Neural progenitor cell (in vitro differentiated cells): ENCODE data around the gene DPYSL5. TPM values are rescaled to one million over a fixed set of nuclear protein-coding genes. Genes with fewer than 3 reads are reported as not detected.

Experiments
- DNase-seq: peaks from one replicate; pipeline ENCODE4 v3.0.0-alpha.2; 2016; ENCODE audit warnings: low spot score
- H2AFZ ChIP-seq: fragments of 200-600 bp; sonication (generic); replicated peaks from 2 replicates; pipeline ENCODE4 v1.6.1; 2016; ENCODE audit warnings: antibody characterized with exemption
- H3F3A ChIP-seq: fragments of 200-600 bp; sonication (generic); 2 replicates; pipeline ENCODE4 v1.6.1; 2016; ENCODE audit warnings: antibody characterized with exemption, low read depth
- H3K27ac ChIP-seq: fragments of 200-600 bp; sonication (generic); 2 replicates; pipeline ENCODE4 v1.5.1; 2016; ENCODE audit warnings: mild to moderate bottlenecking
- H3K27me3 ChIP-seq: fragments of 200-600 bp; sonication (generic); 2 replicates; pipeline ENCODE4 v1.6.1; 2016; ENCODE audit warnings: mild to moderate bottlenecking, moderate library complexity
- H3K36me3 ChIP-seq: fragments of 200-600 bp; sonication (generic); 2 replicates; pipeline ENCODE4 v1.5.1; 2016
- H3K4me1 ChIP-seq: fragments of 200-600 bp; sonication (generic); 2 replicates; pipeline ENCODE4 v1.6.1; 2016; ENCODE audit warnings: mixed run types
- H3K4me2 ChIP-seq: fragments of 200-600 bp; sonication (generic); 2 replicates; pipeline ENCODE4 v1.6.1; 2016
- H3K4me3 ChIP-seq: fragments of 200-600 bp; sonication (generic); 2 replicates; pipeline ENCODE4 v1.5.1; 2016
- H3K79me2 ChIP-seq: fragments of 200-600 bp; sonication (generic); 2 replicates; pipeline ENCODE4 v1.6.1; 2016; ENCODE audit warnings: low read depth
- H3K9ac ChIP-seq: fragments of 200-600 bp; sonication (generic); 2 replicates; pipeline ENCODE4 v1.6.1; 2016
- H3K9me3 ChIP-seq: fragments of 200-600 bp; sonication (generic); 2 replicates; pipeline ENCODE4 v1.5.1; 2016; ENCODE audit warnings: low read depth
- H4K20me1 ChIP-seq: fragments of 200-600 bp; sonication (generic); 2 replicates; pipeline ENCODE4 v1.6.1; 2016; ENCODE audit warnings: low read depth
- H3K27ac Mint-ChIP-seq: 3 replicates; pipeline ENCODE4 v1.8.0; 2021; ENCODE audit warnings: mixed read lengths
- H3K27me3 Mint-ChIP-seq: 2 replicates; pipeline ENCODE4 v1.8.0; 2022; ENCODE audit warnings: low read depth, mild to moderate bottlenecking, inconsistent platforms, moderate library complexity, mixed read lengths; ENCODE audit not compliant: insufficient read depth
- H3K36me3 Mint-ChIP-seq: 3 replicates; pipeline ENCODE4 v1.8.0; 2021; ENCODE audit warnings: mixed read lengths
- H3K4me1 Mint-ChIP-seq: 3 replicates; pipeline ENCODE4 v1.8.0; 2021; ENCODE audit warnings: mixed read lengths
- H3K4me3 Mint-ChIP-seq: 3 replicates; pipeline ENCODE4 v1.8.0; 2021; ENCODE audit warnings: mild to moderate bottlenecking, moderate library complexity, mixed read lengths
- H3K9me3 Mint-ChIP-seq: 3 replicates; pipeline ENCODE4 v1.8.0; 2020; ENCODE audit warnings: mixed read lengths
- EZH2 ChIP-seq: fragments of 200-600 bp; sonication (generic); IDR thresholded peaks from 2 replicates; pipeline ENCODE4 v1.6.1; 2017; ENCODE audit warnings: antibody characterized with exemption, mild to moderate bottlenecking, moderate library complexity
- EZH2phosphoT487 ChIP-seq: fragments of 200-600 bp; sonication (generic); IDR thresholded peaks from 2 replicates; pipeline ENCODE4 v1.6.1; 2017; ENCODE audit warnings: antibody characterized with exemption
- total RNA-seq: library from RNA; depleted of rRNA; stranded (reverse); fragments of >200 nt; gene quantifications from 2 replicates; pipeline ENCODE4 v1.2.3, GENCODE V29; 2015; ENCODE audit warnings: low replicate concordance
- TF ChIP-seq, protein P1 (sequence below): fragments of 200-600 bp; sonication (generic); IDR thresholded peaks from 2 replicates; pipeline ENCODE4 v1.5.1; 2017; ENCODE audit warnings: antibody characterized with exemption, mild to moderate bottlenecking

DPYSL5 gene
- total RNA-seq, 1 donor from 2014 or later = 46.3 TPM

DNA sequence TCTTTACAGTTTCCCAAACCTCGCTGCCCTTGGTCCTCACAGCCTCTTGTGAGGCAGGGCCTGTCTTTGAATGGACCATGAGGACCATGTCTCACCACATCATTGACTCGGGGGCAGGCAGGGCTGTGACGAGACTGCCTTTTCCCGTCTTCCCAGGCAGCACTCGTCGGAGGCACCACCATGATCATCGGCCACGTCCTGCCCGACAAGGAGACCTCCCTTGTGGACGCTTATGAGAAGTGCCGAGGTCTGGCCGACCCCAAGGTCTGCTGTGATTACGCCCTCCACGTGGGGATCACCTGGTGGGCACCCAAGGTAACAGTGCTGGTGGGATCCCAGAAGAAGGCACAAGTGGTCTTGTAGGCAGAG is 76.8 kb downstream of the DPYSL5 start:
- peaks cover 21% of the 10 kb centered on the region for H3K79me2 ChIP-seq

GRCh38 chr2:26925100-26925791 is 77.3 kb downstream of the DPYSL5 start:
- Mint-ChIP-seq H3K27me3 (peaks cover 2% of the 10 kb centered on the region), H3K36me3 (peaks cover 25% of the 10 kb centered on the region), H3K9me3 (no peaks in the 10 kb centered on the region), H3K4me1 (peaks cover 72% of the 10 kb centered on the region), H3K27ac (peak overlapping the region; percentile 54), H3K4me3 (peak overlapping the region; percentile 9)
- peak; percentile 69 for DNase-seq
- Histone ChIP-seq H3K27ac (no peak overlapping the region), H3K4me2 (peak overlapping the region; percentile 59), H3K4me1 (peaks cover 27% of the 10 kb centered on the region), H3F3A (peaks cover 24% of the 10 kb centered on the region), H2AFZ (no peak overlapping the region), H4K20me1 (peaks cover 93% of the 10 kb centered on the region), H3K9ac (no peak overlapping the region), H3K9me3 (no peaks in the 10 kb centered on the region), H3K4me3 (no peak overlapping the region), H3K79me2 (peaks cover 18% of the 10 kb centered on the region), H3K27me3 (no peaks in the 10 kb centered on the region), H3K36me3 (no peaks in the 10 kb centered on the region)
- TF ChIP-seq EZH2 = no peak
- TF ChIP-seq, protein P1, sequence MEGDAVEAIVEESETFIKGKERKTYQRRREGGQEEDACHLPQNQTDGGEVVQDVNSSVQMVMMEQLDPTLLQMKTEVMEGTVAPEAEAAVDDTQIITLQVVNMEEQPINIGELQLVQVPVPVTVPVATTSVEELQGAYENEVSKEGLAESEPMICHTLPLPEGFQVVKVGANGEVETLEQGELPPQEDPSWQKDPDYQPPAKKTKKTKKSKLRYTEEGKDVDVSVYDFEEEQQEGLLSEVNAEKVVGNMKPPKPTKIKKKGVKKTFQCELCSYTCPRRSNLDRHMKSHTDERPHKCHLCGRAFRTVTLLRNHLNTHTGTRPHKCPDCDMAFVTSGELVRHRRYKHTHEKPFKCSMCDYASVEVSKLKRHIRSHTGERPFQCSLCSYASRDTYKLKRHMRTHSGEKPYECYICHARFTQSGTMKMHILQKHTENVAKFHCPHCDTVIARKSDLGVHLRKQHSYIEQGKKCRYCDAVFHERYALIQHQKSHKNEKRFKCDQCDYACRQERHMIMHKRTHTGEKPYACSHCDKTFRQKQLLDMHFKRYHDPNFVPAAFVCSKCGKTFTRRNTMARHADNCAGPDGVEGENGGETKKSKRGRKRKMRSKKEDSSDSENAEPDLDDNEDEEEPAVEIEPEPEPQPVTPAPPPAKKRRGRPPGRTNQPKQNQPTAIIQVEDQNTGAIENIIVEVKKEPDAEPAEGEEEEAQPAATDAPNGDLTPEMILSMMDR = no peak

More for the DNA sequence above, 76.8 kb downstream of the DPYSL5 start:
- Histone ChIP-seq H3K4me2 (no peak overlapping the region), H3K4me1 (peaks cover 27% of the 10 kb centered on the region), H3K36me3 (no peaks in the 10 kb centered on the region), H3K9ac (no peak overlapping the region), H3K27me3 (no peaks in the 10 kb centered on the region), H3K9me3 (no peaks in the 10 kb centered on the region), H2AFZ (no peak overlapping the region), H3F3A (peaks cover 24% of the 10 kb centered on the region), H3K27ac (no peak overlapping the region), H4K20me1 (peaks cover 96% of the 10 kb centered on the region), H3K4me3 (no peak overlapping the region)
- no peak overlapping the region for H3K4me3 Mint-ChIP-seq
- H3K4me1 Mint-ChIP-seq = peaks cover 67% of the 10 kb centered on the region
- peaks cover 2% of the 10 kb centered on the region for H3K27me3 Mint-ChIP-seq
- H3K27ac Mint-ChIP-seq = peak overlapping the region; percentile 69
- DNase-seq = no peak
- H3K9me3 Mint-ChIP-seq = no peaks in the 10 kb centered on the region
- TF ChIP-seq EZH2phosphoT487 = no peak
- TF ChIP-seq, protein P1 = no peak
- TF ChIP-seq EZH2 = no peak
- H3K36me3 Mint-ChIP-seq = peaks cover 20% of the 10 kb centered on the region

DNA sequence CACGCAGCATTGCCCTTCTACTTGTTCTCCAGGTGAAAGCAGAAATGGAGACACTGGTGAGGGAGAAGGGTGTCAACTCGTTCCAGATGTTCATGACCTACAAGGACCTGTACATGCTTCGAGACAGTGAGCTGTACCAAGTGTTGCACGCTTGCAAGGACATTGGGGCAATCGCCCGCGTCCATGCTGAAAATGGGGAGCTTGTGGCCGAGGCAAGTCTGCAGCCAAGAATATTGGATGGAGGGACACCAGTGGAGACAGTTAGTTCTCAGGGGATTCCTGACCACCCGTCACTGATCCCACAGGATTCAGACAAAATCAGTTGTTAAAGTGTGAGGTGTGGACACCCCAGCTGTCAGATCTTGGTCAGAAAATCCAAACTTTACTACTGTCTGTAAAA is 79.3 kb downstream of the DPYSL5 start:
- Mint-ChIP-seq H3K27ac (no peak overlapping the region), H3K27me3 (no peaks in the 10 kb centered on the region), H3K9me3 (no peaks in the 10 kb centered on the region), H3K4me1 (peaks cover 60% of the 10 kb centered on the region), H3K36me3 (peaks cover 26% of the 10 kb centered on the region), H3K4me3 (no peak overlapping the region)
- Histone ChIP-seq H3K4me2 (no peak overlapping the region), H3K27me3 (no peaks in the 10 kb centered on the region), H3F3A (peaks cover 10% of the 10 kb centered on the region), H3K4me1 (peaks cover 23% of the 10 kb centered on the region), H3K36me3 (no peaks in the 10 kb centered on the region), H4K20me1 (peaks cover 75% of the 10 kb centered on the region), H3K4me3 (no peak overlapping the region), H2AFZ (no peak overlapping the region), H3K27ac (no peak overlapping the region), H3K79me2 (peaks cover 6% of the 10 kb centered on the region), H3K9me3 (no peaks in the 10 kb centered on the region), H3K9ac (no peak overlapping the region)
- TF ChIP-seq EZH2 = no peak
- no peak for TF ChIP-seq EZH2phosphoT487
- TF ChIP-seq, protein P1 = no peak
- no peak for DNase-seq
